HCT116 (cell line): ENCODE measurements around the gene BBLN. TPM values are rescaled to one million over a fixed set of nuclear protein-coding genes. Genes with fewer than 3 reads are reported as not detected.

ENCODE experiments used
- ATAC-seq: fragments of 200-7000 bp; cut with Tn5 transposase; 2 replicates; pipeline ENCODE4 v1.9.1; 2020; ENCODE audit warnings: mild to moderate bottlenecking, moderate library complexity
- BruUV-seq: library from RNA; stranded (reverse); fragments of 400-500 nt; replicated peaks from 2 replicates; lab custom pipeline; 2021; lab: Mats Ljungman, UMichigan
- CTCF ChIA-PET: fragments of 300-600 bp; sonication (Branson Sonifier 250); formaldehyde crosslinking; loops from one replicate; lab custom pipeline; 2021; ENCODE audit warnings: antibody characterized with exemption; lab: Charles Lee
- POLR2A ChIA-PET: fragments of 300-600, 350-600 bp; sonication (Branson Sonifier 250); formaldehyde crosslinking; loops from one replicate; lab custom pipeline; 2021; ENCODE audit warnings: antibody characterized with exemption; lab: Charles Lee
- RAD21 ChIA-PET, 2 experiments: fragments of 300-600 bp; sonication (Branson Sonifier 250); formaldehyde crosslinking; loops; one replicate each; lab custom pipeline; 2023; ENCODE audit warnings: low total read pairs in 2 of 2; ENCODE audit not compliant: uncharacterized antibody in 2 of 2, unreplicated experiment in 2 of 2, low non-redundant PET in 1 of 2; lab: Charles Lee
- DNase-seq: peaks from one replicate; pipeline ENCODE4 v3.0.0-alpha.2; 2010; ENCODE audit warnings: low read depth, low spot score
- H2AFZ ChIP-seq: fragments of 200-600 bp; shearing (Covaris generic), sonication (generic); 2 replicates; pipeline ENCODE4 v1.6.1; 2017; ENCODE audit warnings: low read depth, mixed run types, mixed read lengths, antibody characterized with exemption, low read length; ENCODE audit not compliant: poor library complexity, severe bottlenecking
- H3K27ac ChIP-seq: 2 replicates; pipeline ENCODE4 v1.5.1; 2012; ENCODE audit warnings: low read depth, low read length
- H3K27me3 ChIP-seq: fragments of 200-600 bp; sonication (generic); 2 replicates; pipeline ENCODE4 v1.6.1; 2016; ENCODE audit warnings: mixed run types, low read length, mixed read lengths; ENCODE audit not compliant: insufficient read depth
- H3K36me3 ChIP-seq, 2 experiments: fragments of 200-500 bp in 1 of 2; fragments of 200-600 bp in 1 of 2; sonication (Bioruptor generic) in 1 of 2; sonication (generic) in 1 of 2; 2 replicates each; pipeline versions ENCODE4 v1.5.1 to v1.6.1; 2014 to 2016; ENCODE audit warnings: low read length in 2 of 2, inconsistent platforms in 1 of 2, mixed read lengths in 1 of 2, mixed run types in 1 of 2; ENCODE audit not compliant: insufficient read depth in 2 of 2, control insufficient read depth in 1 of 2
- H3K4me1 ChIP-seq, 2 experiments: fragments of 200-600 bp in 1 of 2; sonication (generic) in 1 of 2; 2 replicates each; pipeline versions ENCODE4 v1.5.1 to v1.6.1; 2012 to 2017; ENCODE audit warnings: low read length in 2 of 2, inconsistent platforms in 1 of 2, mild to moderate bottlenecking in 1 of 2, mixed read lengths in 1 of 2, mixed run types in 1 of 2, moderate library complexity in 1 of 2; ENCODE audit not compliant: insufficient read depth in 2 of 2, control insufficient read depth in 1 of 2
- H3K4me2 ChIP-seq: fragments of 200-600 bp; sonication (generic); 2 replicates; pipeline ENCODE4 v1.6.1; 2017; ENCODE audit warnings: mixed run types, low read length, mixed read lengths
- H3K4me3 ChIP-seq, 2 experiments: fragments of 200-600 bp in 1 of 2; sonication (generic) in 1 of 2; replicated peaks in 1 of 2; 2 replicates each; pipeline ENCODE4 v1.5.1; 2011 to 2016; ENCODE audit warnings: low read length in 2 of 2, control low read depth in 1 of 2, low read depth in 1 of 2, mild to moderate bottlenecking in 1 of 2, mixed read lengths in 1 of 2, mixed run types in 1 of 2
- H3K79me2 ChIP-seq: fragments of 200-600 bp; sonication (generic); 2 replicates; pipeline ENCODE4 v1.6.1; 2017; ENCODE audit warnings: mild to moderate bottlenecking, mixed run types, low read length, moderate library complexity, mixed read lengths; ENCODE audit not compliant: insufficient read depth
- H3K9ac ChIP-seq: fragments of 200-600 bp; sonication (generic); 2 replicates; pipeline ENCODE4 v1.6.1; 2016; ENCODE audit warnings: low read length, mixed read lengths
- H3K9me2 ChIP-seq: fragments of 200-600 bp; sonication (generic), shearing (Covaris generic); 2 replicates; pipeline ENCODE4 v1.6.1; 2017; ENCODE audit warnings: mixed run types, mild to moderate bottlenecking, moderate library complexity; ENCODE audit not compliant: insufficient read depth
- H3K9me3 ChIP-seq, 2 experiments: fragments of 200-500 bp in 1 of 2; fragments of 200-600 bp in 1 of 2; sonication (Bioruptor generic) in 1 of 2; sonication (generic) in 1 of 2; 2 replicates each; pipeline ENCODE4 v1.6.1; 2014 to 2017; ENCODE audit warnings: low read length in 2 of 2, mixed read lengths in 2 of 2, inconsistent platforms in 1 of 2, low read depth in 1 of 2, mild to moderate bottlenecking in 1 of 2, mixed run types in 1 of 2, moderate library complexity in 1 of 2; ENCODE audit not compliant: control insufficient read depth in 1 of 2, insufficient read depth in 1 of 2
- H4K20me1 ChIP-seq: fragments of 200-600 bp; sonication (generic), shearing (Covaris generic); 2 replicates; pipeline ENCODE4 v1.6.1; 2017; ENCODE audit warnings: mixed run types, mild to moderate bottlenecking, moderate library complexity; ENCODE audit not compliant: insufficient read depth
- ATF3 ChIP-seq: IDR thresholded peaks from 2 replicates; pipeline ENCODE4 v1.6.1; 2012
- CBX3 ChIP-seq: IDR thresholded peaks from 2 replicates; pipeline ENCODE4 v1.6.1; 2012; ENCODE audit warnings: low read depth
- CEBPB ChIP-seq: IDR thresholded peaks from 2 replicates; pipeline ENCODE4 v1.6.1; 2012; ENCODE audit warnings: low read depth
- EGR1 ChIP-seq: IDR thresholded peaks from 2 replicates; pipeline ENCODE4 v1.6.1; 2012; ENCODE audit warnings: low read depth
- EZH2phosphoT487 ChIP-seq: fragments of 200-600 bp; IDR thresholded peaks from 2 replicates; pipeline ENCODE4 v1.6.1; 2018; ENCODE audit warnings: antibody characterized with exemption, borderline replicate concordance
- FOSL1 ChIP-seq: IDR thresholded peaks from 2 replicates; pipeline ENCODE4 v1.6.1; 2012; ENCODE audit warnings: low read depth
- JUND ChIP-seq: IDR thresholded peaks from 2 replicates; pipeline ENCODE4 v1.6.1; 2012
- MAX ChIP-seq: IDR thresholded peaks from 2 replicates; pipeline ENCODE4 v1.6.1; 2012
- POLR2AphosphoS5 ChIP-seq: IDR thresholded peaks from 2 replicates; pipeline ENCODE4 v1.6.1; 2011; ENCODE audit warnings: mild to moderate bottlenecking, low read depth, low read length, moderate library complexity
- RAD21 ChIP-seq: IDR thresholded peaks from 2 replicates; pipeline ENCODE4 v1.6.1; 2012; ENCODE audit warnings: low read depth, mild to moderate bottlenecking
- SIN3A ChIP-seq: IDR thresholded peaks from 2 replicates; pipeline ENCODE4 v1.6.1; 2012; ENCODE audit warnings: low read depth
- SRF ChIP-seq: IDR thresholded peaks from 2 replicates; pipeline ENCODE4 v1.6.1; 2012; ENCODE audit warnings: low read depth
- TCF7L2 ChIP-seq: IDR thresholded peaks from 2 replicates; pipeline ENCODE4 v1.7.0; 2011; ENCODE audit warnings: borderline replicate concordance, inconsistent platforms; ENCODE audit not compliant: insufficient read depth, insufficient read length; ENCODE audit errors: extremely low read depth
- YY1 ChIP-seq: IDR thresholded peaks from 2 replicates; pipeline ENCODE4 v1.6.1; 2011; ENCODE audit warnings: low read length, low read depth, moderate library complexity, mild to moderate bottlenecking; ENCODE audit not compliant: insufficient replicate concordance; ENCODE audit errors: extremely low read depth
- ZBTB33 ChIP-seq: IDR thresholded peaks from 2 replicates; pipeline ENCODE4 v1.6.1; 2011; ENCODE audit warnings: mild to moderate bottlenecking, low read length, moderate library complexity; ENCODE audit not compliant: insufficient replicate concordance; ENCODE audit errors: extremely low read depth
- ZNF274 ChIP-seq: fragments of 200-500 bp; sonication (Bioruptor generic); IDR thresholded peaks from 2 replicates; pipeline ENCODE4 v1.6.1; 2014; ENCODE audit warnings: mild to moderate bottlenecking, low read depth, low read length, inconsistent platforms
- intact Hi-C: fragments of 100-400 bp; cut with micrococcal nuclease; formaldehyde crosslinking; loops from 2 replicates; pipeline ENCODE4 v1.10.0; 2022
- total RNA-seq: library from RNA; stranded (reverse); gene quantifications from one replicate; pipeline ENCODE4 v1.2.1, GENCODE V29; 2021; ENCODE audit not compliant: unreplicated experiment

Gene BBLN
- total RNA-seq, 1 experiment from 2014 or later, result 119 TPM

GRCh38 chr9:128162215-128163026 is 2.4 kb downstream of the BBLN start:
- Histone ChIP-seq H3K27me3 (no peaks in the 10 kb centered on the region), H3K27ac (no peak overlapping the region), H3K79me2 (peaks cover 13% of the 10 kb centered on the region), H3K9me2 (no peaks in the 10 kb centered on the region), H3K9me3 (no peaks in the 10 kb centered on the region), H3K4me3 (no peak overlapping the region), H3K9ac (no peak overlapping the region), H2AFZ (no peak overlapping the region), H3K4me1 (peaks cover 0 to 17% of the 10 kb centered on the region in 2 experiments; a peak in 2 of 4 replicates), H3K36me3 (peaks cover 8 to 14% of the 10 kb centered on the region in 2 experiments; a peak in 3 of 4 replicates), H4K20me1 (no peaks in the 10 kb centered on the region), H3K4me2 (no peak overlapping the region)
- no peak for ATAC-seq
- DNase-seq, result no peak
- intact Hi-C loops, result no loop called here
- ChIA-PET POLR2A (no interaction called here), CTCF (interaction anchor here (0.8 kb wide), 1 partner anchor 21 kb away, joined by 3 read pairs; no protein-coding TSS in a partner anchor), RAD21 (no interaction called here)
- BruUV-seq, result no TSS peak
- TF ChIP-seq YY1 (no peak), TCF7L2 (no peak), JUND (no peak), FOSL1 (no peak), MAX (no peak), POLR2AphosphoS5 (no peak; the same call in 1 of the 2 replicates), CBX3 (no peak), ATF3 (no peak), ZBTB33 (no peak), EZH2phosphoT487 (no peak), CEBPB (no peak), SRF (no peak), RAD21 (no peak), EGR1 (no peak), ZNF274 (no peak), SIN3A (no peak)
